GM12875 (cell line): Measurements from ENCODE around the gene NNT.

ENCODE experiments used
- H3K4me3 ChIP-seq: one replicate; pipeline ENCODE4 v1.5.1; 2011; ENCODE audit warnings: low read depth, low read length, control low read depth
- TF ChIP-seq, protein P1 (sequence below): IDR thresholded peaks from 2 replicates; pipeline ENCODE4 v1.5.1; 2011; ENCODE audit warnings: low read depth, mild to moderate bottlenecking, control low read depth, inconsistent platforms, low read length, moderate library complexity, borderline replicate concordance; ENCODE audit not compliant: insufficient read depth

The NNT gene

DNA sequence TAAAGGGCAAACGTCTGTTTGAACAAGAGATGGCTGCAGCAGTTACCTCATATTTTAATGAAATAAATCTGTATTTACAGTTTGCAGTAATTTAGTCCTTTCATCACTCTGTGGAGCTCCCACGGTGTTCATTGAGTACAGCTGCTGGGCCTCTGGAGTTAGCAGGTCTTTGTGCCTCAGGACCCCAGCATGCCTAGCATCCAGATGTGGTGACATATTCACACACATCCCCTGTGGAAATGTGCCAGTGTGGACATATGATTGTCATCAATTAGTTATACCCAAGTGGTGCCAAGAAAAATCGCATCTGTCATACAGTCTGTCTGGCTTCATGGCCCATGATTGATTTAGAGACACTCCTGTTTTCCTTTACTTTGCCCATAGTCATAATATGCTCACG lies 77.3 kb downstream of the NNT start:
- TF ChIP-seq, protein P1, sequence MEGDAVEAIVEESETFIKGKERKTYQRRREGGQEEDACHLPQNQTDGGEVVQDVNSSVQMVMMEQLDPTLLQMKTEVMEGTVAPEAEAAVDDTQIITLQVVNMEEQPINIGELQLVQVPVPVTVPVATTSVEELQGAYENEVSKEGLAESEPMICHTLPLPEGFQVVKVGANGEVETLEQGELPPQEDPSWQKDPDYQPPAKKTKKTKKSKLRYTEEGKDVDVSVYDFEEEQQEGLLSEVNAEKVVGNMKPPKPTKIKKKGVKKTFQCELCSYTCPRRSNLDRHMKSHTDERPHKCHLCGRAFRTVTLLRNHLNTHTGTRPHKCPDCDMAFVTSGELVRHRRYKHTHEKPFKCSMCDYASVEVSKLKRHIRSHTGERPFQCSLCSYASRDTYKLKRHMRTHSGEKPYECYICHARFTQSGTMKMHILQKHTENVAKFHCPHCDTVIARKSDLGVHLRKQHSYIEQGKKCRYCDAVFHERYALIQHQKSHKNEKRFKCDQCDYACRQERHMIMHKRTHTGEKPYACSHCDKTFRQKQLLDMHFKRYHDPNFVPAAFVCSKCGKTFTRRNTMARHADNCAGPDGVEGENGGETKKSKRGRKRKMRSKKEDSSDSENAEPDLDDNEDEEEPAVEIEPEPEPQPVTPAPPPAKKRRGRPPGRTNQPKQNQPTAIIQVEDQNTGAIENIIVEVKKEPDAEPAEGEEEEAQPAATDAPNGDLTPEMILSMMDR, result no peak
- no peak overlapping the region for H3K4me3 ChIP-seq

DNA sequence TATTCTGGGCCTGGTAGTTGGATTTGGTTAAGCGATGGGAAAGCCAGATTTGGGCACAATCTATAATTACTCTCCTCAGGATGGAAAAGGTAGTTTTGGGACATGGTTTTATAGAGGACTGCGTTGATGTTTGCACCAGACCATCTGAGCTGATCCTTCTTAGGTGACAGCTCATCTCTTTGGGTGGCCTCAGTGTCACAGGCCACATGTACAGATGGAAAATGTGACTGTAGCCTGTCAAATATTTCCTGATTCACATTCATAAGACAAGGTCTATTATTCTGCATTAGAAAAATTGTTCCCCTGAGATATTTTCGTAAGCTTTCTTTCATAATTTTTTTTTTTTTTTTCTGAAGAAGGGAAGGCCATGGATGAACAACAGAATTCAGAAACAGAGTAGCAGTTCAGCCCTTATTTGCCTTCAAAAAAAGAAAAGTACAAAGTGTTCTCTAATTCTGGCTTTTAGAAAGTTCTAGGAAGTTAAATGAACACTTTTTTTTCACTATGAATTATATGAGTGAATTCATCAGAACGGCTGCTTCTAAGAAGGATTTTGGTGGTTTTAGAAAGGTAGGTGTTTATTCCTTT lies 81.0 kb downstream of the NNT start:
- TF ChIP-seq, protein P1, result no peak
- H3K4me3 ChIP-seq, result no peak overlapping the region

DNA sequence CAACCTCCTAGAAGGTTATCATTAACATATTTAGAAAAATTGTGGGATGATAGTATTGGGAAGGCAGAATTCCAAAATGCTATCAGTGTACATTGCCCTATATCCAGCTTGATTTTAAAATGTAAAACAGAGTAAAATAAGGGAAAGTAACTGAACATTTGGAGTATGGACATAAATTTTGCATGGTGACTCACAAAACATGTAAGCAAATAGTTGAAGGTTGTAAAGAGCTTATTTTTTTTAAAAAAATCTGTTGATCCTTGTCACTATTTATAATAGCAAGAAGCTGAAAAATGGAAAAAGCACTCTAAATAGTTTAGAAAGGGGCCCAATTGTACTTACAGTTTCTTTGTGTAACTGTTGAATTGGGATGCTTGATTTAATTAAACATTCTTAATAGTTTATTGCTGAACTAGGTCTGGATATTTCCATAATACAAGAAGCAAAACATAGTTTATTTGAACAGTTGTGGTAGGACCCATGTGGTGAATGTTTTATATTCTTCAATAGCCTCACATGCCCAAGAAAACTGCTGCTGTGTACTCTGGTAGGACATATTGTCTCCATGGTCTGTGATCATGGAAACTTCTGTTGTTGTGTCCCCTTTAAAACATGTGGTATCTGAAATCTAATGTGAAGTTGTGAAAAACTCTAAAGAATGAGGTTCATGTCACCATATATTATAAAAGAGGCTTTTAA lies 82.4 kb downstream of the NNT start:
- TF ChIP-seq, protein P1, result no peak
- no peak overlapping the region for H3K4me3 ChIP-seq

DNA sequence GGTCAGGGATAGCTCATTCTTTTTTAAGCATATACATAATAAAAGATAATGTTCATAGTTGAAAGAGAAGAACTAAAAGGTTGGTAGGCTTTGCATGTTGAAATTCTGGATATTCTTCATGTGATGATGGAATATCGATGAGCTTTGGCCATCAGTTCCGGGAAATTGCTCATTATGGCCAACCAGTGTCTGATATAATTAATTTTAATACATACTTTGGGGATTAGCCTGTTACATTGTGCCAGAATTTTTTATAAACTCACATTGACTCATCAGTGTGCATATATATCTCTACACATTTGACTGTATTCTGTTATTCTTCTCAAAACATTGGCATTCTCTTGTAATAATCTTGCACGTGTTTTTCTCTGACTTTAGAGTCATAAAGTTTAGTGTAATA lies 84.3 kb downstream of the NNT start:
- H3K4me3 ChIP-seq, result no peak overlapping the region
- TF ChIP-seq, protein P1, result no peak

DNA sequence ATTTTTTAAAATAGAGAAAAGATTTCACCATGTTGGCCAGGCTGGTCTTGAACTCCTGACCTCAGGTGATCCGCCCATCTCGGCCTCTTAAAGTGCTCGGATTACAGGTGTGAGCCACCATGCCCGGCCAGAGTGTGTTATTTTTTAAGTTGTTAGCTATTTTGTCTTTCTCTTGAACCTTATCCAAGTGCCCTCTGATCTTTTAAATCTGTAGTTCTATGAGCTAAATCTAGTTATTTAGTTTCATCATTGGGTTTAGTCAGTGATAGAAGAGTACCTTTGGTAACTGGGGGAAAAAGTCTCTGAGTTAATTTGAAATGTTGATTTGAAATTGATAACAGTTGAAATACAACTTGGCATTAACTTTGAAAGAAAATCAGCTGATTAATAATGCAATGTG lies 88.3 kb downstream of the NNT start:
- no peak overlapping the region for H3K4me3 ChIP-seq
- TF ChIP-seq, protein P1, result no peak

DNA sequence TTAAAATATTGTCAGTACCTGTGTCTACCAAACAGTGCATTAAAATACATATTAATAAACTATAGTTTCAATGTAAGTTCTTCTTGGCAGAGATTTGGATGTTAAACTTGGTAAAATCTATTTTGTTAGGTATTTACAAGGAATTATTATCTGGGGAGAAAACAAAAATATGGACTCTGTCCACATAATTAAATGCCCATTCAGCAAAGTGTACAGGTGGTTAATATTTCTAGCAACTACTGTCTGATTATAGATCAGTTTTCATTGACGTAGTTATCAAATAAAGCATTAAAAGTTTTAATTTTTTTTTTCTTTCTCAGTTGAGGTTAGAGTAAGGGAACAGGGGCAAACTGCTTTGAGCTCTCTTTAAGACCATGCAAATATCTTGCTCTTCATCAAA lies 88.9 kb downstream of the NNT start:
- TF ChIP-seq, protein P1, result no peak
- no peak overlapping the region for H3K4me3 ChIP-seq

DNA sequence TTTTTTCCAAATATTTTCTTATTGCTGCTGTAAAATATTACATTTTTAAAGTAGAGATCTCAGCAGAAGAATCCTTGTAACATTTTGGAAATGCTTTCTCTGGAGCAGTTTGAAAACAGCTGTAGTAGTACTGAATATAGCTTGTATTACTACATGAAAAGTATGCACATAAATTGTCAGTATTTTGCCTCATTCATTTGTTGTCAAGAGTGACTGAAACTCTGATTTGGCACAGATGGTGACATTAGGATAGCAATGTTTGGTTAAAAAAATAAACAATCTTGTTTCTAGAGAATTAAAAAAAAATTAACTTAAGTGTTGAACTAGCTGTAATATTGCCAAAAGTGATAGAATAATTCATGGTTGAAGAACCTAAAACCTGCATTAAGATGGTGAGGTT lies 90.4 kb downstream of the NNT start:
- TF ChIP-seq, protein P1, result no peak
- no peak overlapping the region for H3K4me3 ChIP-seq
